Stimulated activated CD4-positive, alpha-beta T cell treated with anti-CD3 and anti-CD28 coated beads, Interleukin-15, amount 100 ng/mL, for 1 hour (primary cell): ENCODE results near the gene CLEC11A.

Source experiments
- DNase-seq, 2 donors: peaks; one replicate each; pipeline ENCODE4 v3.0.0-alpha.2; 2020; ENCODE audit warnings: low read depth in 1 of 2, low spot score in 1 of 2

CLEC11A gene

GRCh38 chr19:50703915-50704796 is 19.0 kb upstream of the CLEC11A start:
- DNase-seq, result no peak

GRCh38 chr19:50705422-50706019 is 17.6 kb upstream of the CLEC11A start:
- DNase-seq, result no peak

- no peak for DNase-seq
These were observed 16.8 kb upstream of the CLEC11A start for GRCh38 chr19:50706387-50706786.

- no peak for DNase-seq
These were observed 14.8 kb upstream of the CLEC11A start for GRCh38 chr19:50708179-50708879.

- DNase-seq, result no peak
These were observed 13.1 kb upstream of the CLEC11A start for GRCh38 chr19:50710094-50710493.

GRCh38 chr19:50710612-50711011 is 12.6 kb upstream of the CLEC11A start:
- DNase-seq, result no peak

GRCh38 chr19:50711196-50711595 is 12.0 kb upstream of the CLEC11A start:
- no peak for DNase-seq

- DNase-seq, result no peak
These were observed 11.4 kb upstream of the CLEC11A start for GRCh38 chr19:50711805-50712204.

GRCh38 chr19:50712833-50713232 is 10.3 kb upstream of the CLEC11A start:
- no peak for DNase-seq

GRCh38 chr19:50713556-50714236 is 9.5 kb upstream of the CLEC11A start:
- no peak for DNase-seq

- no peak for DNase-seq
These were observed 6.8 kb upstream of the CLEC11A start for GRCh38 chr19:50716178-50717025.

- DNase-seq, result no peak
These were observed 6.0 kb upstream of the CLEC11A start for GRCh38 chr19:50717026-50717723.

GRCh38 chr19:50717891-50718254 is 5.3 kb upstream of the CLEC11A start:
- no peak for DNase-seq

- no peak for DNase-seq
These were observed 4.7 kb upstream of the CLEC11A start for GRCh38 chr19:50718255-50719118.

GRCh38 chr19:50719119-50719435 is 4.1 kb upstream of the CLEC11A start:
- DNase-seq, result no peak

GRCh38 chr19:50719566-50719965 is 3.6 kb upstream of the CLEC11A start, which contains the start of gene SHANK1:
Gene SHANK1, minus strand, starts transcription at chr19:50719802. Its CDS starts 2,883 bp downstream, at chr19:50716919.
- no peak for DNase-seq

- no peak for DNase-seq
These were observed 2.8 kb upstream of the CLEC11A start for GRCh38 chr19:50720181-50720920.

GRCh38 chr19:50720921-50721381 is 2.2 kb upstream of the CLEC11A start:
- no peak for DNase-seq
